Esophagus mucosa (tissue), 1 donor: ENCODE measurements around the gene BANP. TPM values are rescaled to one million over a fixed set of nuclear protein-coding genes. Genes with fewer than 3 reads are reported as not detected.
"Not testable (repeated sequence)": the region's sequence is repeated elsewhere in the genome, so short reads cannot be mapped to it uniquely, and the experiment has no call there.

Source experiments
- ATAC-seq: fragments of 200-7000 bp; cut with Tn5 transposase; one replicate; pipeline ENCODE4 v1.9.1; 2020
- total RNA-seq: library from RNA; stranded (reverse); gene quantifications from one replicate; pipeline ENCODE4 v1.2.4, GENCODE V29; 2023
- donor health status: DM: yes; HTN: yes; CAD: no.

The BANP gene
- total RNA-seq, 1 donor from 2014 or later = 9.6 TPM

- not testable (repeated sequence) for ATAC-seq
Measured at GRCh38 chr16:88105574-88106140, 154.4 kb downstream of the BANP start.

GRCh38 chr16:88106566-88106965 is 155.3 kb downstream of the BANP start:
- ATAC-seq = not testable (repeated sequence)

- no peak for ATAC-seq
Measured at GRCh38 chr16:88108762-88109161, 157.5 kb downstream of the BANP start.

- not testable (repeated sequence) for ATAC-seq
Measured at GRCh38 chr16:88109726-88110621, 158.7 kb downstream of the BANP start.

GRCh38 chr16:88110875-88111494 is 159.8 kb downstream of the BANP start:
- not testable (repeated sequence) for ATAC-seq

- not testable (repeated sequence) for ATAC-seq
Measured at GRCh38 chr16:88111976-88112375, 160.7 kb downstream of the BANP start.

- no peak for ATAC-seq
Measured at GRCh38 chr16:88113545-88114045, 162.4 kb downstream of the BANP start.

- not testable (repeated sequence) for ATAC-seq
Measured at GRCh38 chr16:88114541-88115228, 163.5 kb downstream of the BANP start.

GRCh38 chr16:88116121-88116520 is 164.9 kb downstream of the BANP start:
- no peak for ATAC-seq

- no peak for ATAC-seq
Measured at GRCh38 chr16:88117476-88117868, 166.2 kb downstream of the BANP start.

- ATAC-seq = no peak
Measured at GRCh38 chr16:88118376-88118775, 167.1 kb downstream of the BANP start.

- peak; percentile 38 for ATAC-seq
Measured at GRCh38 chr16:88118852-88119741, 167.9 kb downstream of the BANP start.

GRCh38 chr16:88119881-88120751 is 168.9 kb downstream of the BANP start:
- peak; percentile 7 for ATAC-seq

GRCh38 chr16:88120812-88121211 is 169.6 kb downstream of the BANP start:
- ATAC-seq = no peak

GRCh38 chr16:88121391-88121790 is 170.2 kb downstream of the BANP start:
- ATAC-seq = not testable (repeated sequence)

GRCh38 chr16:88121886-88122580 is 170.8 kb downstream of the BANP start:
- ATAC-seq = no peak
